Fibroblast of lung (primary cell): Measurements from ENCODE around the gene EIF4E2.

Source experiments
- EZH2 ChIP-seq: IDR thresholded peaks from 2 replicates; pipeline ENCODE4 v1.5.1; 2012; ENCODE audit warnings: low read length, control low read depth, mild to moderate bottlenecking; ENCODE audit errors: missing control alignments
- TF ChIP-seq, protein P1 (sequence below), 2 donors: IDR thresholded peaks in 1 of 2; conservative IDR thresholded peaks in 1 of 2; 1 replicate in 1 of 2; 2 replicates in 1 of 2; pipeline ENCODE4 v1.5.1; 2011 to 2012; ENCODE audit warnings: low read length in 2 of 2, control low read depth in 1 of 2, inconsistent platforms in 1 of 2, low read depth in 1 of 2, mild to moderate bottlenecking in 1 of 2

DNA sequence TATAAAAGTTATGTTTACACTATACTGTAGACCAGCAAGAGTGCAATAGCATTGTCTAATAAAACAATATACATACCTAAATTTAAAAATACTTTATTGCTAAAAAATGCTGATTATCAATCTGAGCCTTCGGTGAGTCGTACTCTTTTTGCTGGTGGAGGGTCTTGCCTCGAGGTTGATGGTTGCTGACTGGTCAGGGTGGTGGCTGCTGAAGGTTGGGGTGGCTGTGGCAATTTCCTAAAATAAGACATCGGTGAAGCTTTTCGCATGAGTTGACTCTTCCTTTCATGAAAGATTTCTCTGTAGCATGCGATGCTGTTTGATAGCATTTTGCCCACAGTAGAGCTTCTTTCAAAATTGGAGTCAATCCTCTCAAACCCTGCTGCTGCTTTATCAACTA lies 2.5 kb upstream of the EIF4E2 start:
- TF ChIP-seq, protein P1, sequence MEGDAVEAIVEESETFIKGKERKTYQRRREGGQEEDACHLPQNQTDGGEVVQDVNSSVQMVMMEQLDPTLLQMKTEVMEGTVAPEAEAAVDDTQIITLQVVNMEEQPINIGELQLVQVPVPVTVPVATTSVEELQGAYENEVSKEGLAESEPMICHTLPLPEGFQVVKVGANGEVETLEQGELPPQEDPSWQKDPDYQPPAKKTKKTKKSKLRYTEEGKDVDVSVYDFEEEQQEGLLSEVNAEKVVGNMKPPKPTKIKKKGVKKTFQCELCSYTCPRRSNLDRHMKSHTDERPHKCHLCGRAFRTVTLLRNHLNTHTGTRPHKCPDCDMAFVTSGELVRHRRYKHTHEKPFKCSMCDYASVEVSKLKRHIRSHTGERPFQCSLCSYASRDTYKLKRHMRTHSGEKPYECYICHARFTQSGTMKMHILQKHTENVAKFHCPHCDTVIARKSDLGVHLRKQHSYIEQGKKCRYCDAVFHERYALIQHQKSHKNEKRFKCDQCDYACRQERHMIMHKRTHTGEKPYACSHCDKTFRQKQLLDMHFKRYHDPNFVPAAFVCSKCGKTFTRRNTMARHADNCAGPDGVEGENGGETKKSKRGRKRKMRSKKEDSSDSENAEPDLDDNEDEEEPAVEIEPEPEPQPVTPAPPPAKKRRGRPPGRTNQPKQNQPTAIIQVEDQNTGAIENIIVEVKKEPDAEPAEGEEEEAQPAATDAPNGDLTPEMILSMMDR (conservative IDR thresholded peaks at IDR 0.05 in 1 of 2, IDR thresholded peaks at IDR 0.05 in 1 of 2; ENCODE audit: low read depth in 1 of 2, low read length in 2 of 2), result no peak
- TF ChIP-seq EZH2, result no peak
